ENCODE data around the gene IFITM1.

The IFITM1 gene

DNA sequence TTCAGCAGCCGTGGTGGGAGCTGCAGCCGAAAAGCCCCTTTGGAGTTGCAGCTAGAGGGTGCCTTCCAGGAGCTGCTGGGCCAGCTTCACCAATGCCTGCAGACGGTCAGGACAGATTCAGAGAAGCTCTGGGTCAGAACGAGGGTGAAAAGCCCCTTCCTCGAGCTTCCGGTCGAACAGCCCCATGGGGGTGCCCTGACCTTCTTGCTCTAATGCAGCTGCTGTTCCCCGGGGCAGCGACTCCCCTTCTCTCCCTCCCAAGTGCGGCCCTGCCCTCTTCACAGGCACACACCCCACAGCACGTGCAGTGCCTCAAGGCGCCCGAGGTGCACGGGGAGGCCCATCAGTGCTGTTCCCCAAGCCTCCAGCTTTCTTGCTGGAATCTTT lies 16.5 kb downstream of the IFITM1 start:
- TF ChIP-seq, protein P1, sequence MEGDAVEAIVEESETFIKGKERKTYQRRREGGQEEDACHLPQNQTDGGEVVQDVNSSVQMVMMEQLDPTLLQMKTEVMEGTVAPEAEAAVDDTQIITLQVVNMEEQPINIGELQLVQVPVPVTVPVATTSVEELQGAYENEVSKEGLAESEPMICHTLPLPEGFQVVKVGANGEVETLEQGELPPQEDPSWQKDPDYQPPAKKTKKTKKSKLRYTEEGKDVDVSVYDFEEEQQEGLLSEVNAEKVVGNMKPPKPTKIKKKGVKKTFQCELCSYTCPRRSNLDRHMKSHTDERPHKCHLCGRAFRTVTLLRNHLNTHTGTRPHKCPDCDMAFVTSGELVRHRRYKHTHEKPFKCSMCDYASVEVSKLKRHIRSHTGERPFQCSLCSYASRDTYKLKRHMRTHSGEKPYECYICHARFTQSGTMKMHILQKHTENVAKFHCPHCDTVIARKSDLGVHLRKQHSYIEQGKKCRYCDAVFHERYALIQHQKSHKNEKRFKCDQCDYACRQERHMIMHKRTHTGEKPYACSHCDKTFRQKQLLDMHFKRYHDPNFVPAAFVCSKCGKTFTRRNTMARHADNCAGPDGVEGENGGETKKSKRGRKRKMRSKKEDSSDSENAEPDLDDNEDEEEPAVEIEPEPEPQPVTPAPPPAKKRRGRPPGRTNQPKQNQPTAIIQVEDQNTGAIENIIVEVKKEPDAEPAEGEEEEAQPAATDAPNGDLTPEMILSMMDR (IDR thresholded peaks at IDR 0.05): no peak

DNA sequence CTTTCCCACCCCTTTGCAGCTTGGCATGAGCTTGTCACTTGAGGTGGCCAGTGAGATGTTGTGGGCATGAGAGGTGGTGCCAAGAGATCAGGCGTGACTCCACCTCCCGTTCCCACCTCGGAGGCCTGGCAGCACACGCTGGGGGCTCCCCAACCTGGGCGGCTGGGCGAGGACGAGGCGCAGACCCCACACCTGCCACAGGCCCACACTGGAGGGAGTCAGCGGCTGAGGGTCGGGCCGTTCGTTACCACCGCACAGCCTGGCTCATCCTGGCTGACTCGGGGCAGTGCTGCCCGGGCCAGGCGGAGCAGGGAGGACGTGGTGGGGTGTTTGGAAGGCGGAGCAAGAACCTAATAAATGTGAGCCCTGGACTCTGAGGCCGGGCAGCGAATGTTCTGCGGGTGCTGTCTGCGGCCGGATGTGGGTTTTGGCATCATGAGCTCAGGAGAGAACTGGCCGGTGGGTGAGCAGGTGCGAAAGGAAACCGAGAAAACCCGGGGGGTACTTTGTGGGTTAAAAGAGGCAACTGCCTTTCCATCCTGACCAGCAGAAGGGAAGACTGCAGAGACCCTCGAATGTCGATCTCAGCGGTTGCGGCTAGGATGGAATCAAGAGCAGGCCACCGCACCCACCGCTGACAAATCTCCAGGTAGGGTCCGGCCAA lies 17.0 kb downstream of the IFITM1 start:
- TF ChIP-seq, protein P1 (IDR thresholded peaks at IDR 0.05): no peak

DNA sequence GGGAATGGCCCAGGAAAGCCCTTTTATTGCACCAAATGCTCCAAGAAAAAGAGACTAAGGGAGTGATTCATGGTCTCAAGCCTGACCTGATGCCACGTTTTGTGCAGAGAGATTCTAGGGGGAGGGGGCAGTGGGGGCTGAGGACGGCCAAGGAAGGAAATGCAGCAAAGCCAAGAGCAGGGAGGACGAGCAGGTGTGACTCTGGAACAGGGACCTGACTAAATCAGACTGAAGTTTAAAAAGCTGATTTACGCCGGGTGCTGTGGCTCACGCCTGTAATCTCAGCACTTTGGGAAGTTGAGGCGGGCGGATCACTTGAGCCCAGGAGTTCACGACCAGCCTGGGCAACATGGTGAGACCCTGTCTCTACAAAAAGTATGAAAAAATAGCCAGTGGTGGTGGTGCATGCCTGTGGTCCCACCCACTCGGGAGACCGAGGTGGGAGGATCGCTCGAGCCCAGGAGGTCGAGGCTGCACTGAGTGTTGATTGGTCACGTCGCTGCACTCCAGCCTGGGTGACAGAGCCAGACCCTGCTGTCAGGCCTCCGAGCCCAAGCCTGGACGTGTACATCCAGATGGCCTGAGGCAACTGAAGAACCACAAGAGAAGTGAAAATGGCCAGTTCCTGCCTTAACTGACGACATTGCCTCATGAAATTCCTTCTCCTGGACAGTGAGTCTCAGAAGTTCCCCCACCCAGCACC lies 17.7 kb downstream of the IFITM1 start:
- TF ChIP-seq, protein P1 (IDR thresholded peaks at IDR 0.05): no peak

DNA sequence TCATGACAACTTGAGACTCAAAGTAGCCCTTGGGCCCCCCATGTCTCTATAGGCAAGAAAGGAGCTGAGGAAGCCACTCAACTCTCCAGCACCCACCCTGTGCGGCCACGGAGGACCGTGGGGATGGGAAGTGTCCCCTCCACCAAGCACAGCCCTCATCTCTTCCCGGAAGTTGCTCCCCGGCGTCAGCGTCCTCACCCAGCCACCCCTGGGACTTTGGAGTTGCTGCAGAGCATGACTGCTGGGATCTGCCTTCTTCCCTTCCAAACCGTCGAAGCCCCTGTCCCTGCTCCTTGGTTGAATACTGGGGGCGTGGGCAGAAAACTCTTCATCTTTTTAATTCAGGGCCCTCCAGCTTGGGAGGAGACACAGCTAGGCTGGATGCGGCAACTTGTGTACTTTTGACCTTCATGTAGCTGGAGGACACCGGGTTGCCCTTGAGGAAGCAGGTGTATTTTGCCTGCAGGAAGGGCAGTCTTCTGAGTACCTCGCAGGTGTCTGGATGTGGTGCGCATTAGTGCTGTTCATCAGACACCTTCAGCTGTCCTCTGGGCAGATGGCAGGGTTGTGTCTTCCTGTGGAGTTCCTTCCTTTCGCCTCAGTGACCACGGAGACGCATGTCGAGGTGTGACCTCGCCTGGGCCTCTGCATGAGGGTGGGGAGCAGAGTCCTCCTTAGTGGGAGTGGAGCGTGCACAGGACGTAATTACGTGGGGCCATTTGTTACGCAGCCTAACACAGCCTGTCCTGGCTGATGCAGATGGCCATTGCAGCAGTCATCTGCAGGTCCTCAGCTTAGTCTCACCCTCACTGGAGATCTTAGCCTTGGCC lies 19.0 kb downstream of the IFITM1 start:
- TF ChIP-seq, protein P1 (IDR thresholded peaks at IDR 0.05): no peak

DNA sequence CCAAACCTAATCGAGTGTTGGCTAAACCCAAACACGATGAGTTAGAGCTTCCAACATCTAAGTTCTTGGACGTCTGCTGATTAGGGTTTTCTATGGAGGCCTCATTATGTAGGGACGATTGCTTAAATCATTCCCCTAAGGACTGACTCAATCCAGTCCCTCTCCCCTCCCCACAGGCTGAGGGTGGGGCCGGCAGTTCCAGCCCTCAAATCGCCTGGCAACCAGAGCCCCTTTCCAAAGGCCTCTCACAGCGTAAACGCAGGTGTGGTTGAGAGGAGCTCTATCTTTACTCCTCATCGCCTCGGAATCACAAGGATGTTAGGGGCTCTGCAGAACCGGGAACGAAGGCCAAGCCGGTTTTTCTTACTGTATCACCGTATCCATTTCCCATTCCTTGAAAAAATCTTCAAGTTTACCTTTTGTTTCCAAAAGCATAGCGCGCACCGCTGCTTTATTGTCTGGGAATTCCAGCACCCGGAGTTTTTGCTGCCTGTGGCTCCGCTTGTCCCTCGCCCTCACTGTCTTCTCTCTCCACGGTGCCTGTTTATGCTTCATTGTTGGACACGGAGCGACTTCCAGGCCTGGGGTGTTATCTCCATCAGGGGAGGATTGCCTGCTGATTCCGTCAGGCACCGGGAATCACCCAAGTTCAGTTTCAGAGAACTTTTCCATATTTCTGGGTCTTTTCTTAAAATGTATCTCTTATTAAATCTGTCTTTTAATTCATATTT lies 20.6 kb downstream of the IFITM1 start:
- TF ChIP-seq, protein P1 (IDR thresholded peaks at IDR 0.05): no peak

DNA sequence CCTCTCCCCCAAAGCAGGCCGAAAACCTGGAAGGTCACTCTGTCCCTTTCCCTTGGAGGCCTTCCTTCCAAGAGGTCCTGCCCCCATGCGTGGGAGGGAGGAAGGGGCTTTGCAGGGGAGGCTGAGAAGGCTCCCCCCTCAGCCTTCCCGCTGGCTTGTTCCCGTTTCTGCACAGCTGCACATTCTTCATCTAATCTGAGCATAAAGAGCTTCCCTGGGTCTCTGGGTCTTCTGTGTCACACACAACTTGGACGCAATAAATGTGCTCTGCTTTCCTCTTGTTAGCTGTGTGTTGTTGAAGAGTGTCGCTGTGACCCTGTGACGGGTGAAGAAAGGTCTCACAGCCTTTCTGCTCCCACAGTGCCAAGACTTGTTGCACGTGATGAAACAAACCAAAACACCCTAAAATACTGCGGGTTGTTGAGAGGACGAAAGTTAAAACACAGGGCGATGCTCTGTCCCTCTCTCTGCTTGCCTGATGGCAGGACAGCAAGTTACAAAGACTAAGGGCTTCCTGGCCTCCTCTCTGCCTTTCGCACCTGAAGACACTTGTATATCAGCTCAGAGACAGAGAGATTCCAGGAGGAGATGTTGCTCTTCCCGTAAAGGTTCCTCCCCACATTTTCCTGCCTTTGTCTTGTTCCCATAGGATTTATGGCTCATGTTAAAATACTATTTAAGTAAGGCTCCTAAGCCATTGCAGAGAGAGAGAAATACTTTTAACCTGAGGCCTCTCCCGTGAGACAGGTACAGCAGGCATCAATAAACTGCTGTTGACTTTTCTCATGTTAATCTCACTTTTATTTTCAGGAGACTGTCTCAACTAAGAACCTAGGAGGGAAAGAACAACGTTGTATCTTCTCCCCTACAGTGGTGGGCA lies 22.2 kb downstream of the IFITM1 start:
- TF ChIP-seq, protein P1 (IDR thresholded peaks at IDR 0.05): no peak
